T-helper 9 cell (primary cell): Measurements from ENCODE around the gene SOS2.
A peak's percentile ranks its signal among the peaks of the same experiment; 100 is the strongest.
"Not testable (repeated sequence)": the region's sequence is repeated elsewhere in the genome, so short reads cannot be mapped to it uniquely, and the experiment has no call there.

ENCODE experiments used
- DNase-seq: peaks from one replicate; pipeline ENCODE4 v3.0.0-alpha.2; 2020

SOS2 gene

DNA sequence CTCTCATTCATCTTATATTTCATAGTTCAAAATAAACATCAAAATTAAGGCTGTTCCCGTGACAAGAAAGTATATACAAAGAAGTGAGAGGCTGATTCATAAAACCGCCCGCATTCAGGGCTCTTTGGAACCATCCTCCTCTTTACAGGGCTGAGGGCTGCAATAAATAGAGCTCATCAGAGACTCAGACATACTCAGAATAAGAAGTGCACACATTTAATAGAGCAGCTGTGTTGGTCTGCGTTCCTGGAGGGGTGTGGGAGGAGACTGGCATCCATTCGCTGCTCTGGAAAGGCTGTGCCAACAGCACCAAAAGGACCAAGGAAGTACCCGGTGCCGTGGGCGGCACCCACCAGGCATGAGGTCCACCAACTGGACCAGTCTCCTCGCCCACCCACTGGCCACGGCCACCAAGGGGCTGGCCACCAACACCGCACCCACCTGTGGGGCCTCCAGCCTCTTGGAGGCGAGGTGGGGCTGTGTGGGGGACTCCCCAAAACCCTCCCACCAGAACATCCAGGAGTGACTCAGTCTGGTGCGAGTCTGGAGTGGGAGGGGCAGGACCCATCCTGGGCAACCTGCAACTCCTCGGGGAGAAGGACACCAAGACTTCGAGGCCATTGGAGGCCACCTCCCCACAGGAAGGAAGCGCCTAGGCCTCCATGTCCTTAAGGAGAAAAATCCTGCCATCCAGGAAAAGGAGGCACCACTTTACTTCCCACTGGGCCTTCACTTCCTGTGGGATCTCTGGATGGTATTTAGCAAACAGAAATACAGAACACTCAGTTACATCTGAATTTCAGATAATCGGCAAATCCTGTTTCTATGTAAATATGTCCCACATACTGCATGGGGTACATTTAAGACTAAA is 147.7 kb downstream of the SOS2 start:
- DNase-seq = peak; percentile 43

- DNase-seq = peak; percentile 68
Measured at GRCh38 chr14:50082784-50083466, 148.5 kb downstream of the SOS2 start.

- DNase-seq = peak; percentile 53
Measured at GRCh38 chr14:50082308-50082742, 149.1 kb downstream of the SOS2 start.

GRCh38 chr14:50079103-50079502 is 152.3 kb downstream of the SOS2 start:
- DNase-seq = not testable (repeated sequence)

- not testable (repeated sequence) for DNase-seq
Measured at GRCh38 chr14:50073663-50074062, 157.7 kb downstream of the SOS2 start.

GRCh38 chr14:50072395-50072794 is 159.0 kb downstream of the SOS2 start:
- no peak for DNase-seq

DNA sequence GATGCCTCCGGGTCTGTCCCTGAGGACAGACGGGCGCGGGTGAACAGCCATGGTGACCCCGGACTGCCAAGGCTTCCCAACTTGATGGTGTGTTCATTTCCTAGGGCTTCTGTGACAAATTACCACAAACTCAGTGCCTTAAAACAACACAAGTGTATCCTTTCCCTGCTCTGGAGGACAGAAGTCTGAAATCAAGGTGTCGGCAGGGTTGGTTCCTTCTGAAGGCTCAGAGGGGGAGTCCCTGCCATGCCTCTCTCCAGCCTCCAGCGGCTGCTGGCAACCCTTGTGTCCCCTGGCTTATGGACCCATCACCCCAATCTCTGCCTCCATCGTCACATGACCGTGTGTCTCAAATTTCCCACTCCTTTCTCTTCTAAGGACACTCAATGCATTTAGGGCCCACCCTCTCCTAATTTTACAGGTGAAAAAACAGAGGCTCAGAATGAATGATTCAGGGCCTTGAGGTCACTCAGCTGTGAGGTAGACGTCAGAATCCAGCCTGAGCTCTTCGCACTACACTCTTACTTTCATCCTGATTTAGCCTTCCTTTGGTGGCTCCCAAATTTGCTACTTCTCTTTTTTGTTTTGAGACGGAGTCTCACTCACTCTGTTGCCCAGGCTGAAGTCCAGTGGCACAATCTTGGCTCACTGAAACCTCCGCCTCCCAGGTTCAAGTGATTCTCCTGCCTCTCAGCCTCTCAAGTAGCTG is 160.4 kb downstream of the SOS2 start:
- DNase-seq = no peak

- DNase-seq = no peak
Measured at GRCh38 chr14:50070230-50070629, 161.1 kb downstream of the SOS2 start.

- DNase-seq = no peak
Measured at GRCh38 chr14:50069325-50069724, 162.1 kb downstream of the SOS2 start.

DNA sequence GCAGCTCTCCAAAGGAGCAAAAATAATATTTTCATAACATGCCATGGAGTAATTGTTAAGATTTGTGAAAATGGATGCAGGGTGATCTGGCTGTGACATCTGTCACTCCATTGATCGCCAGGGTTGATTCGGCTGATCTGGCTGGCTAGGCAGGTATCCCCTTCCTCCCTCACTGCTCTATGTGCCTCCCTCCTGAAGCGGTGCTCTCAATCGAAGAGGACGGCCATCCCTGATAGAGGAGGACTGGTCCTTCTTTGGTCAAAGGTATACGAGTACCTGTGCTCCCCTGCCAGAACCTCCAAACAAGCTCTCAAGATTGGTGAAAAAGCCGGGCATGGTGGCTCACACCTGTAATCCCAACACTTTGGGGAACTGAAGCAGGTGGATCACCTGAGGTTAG is 162.9 kb downstream of the SOS2 start:
- no peak for DNase-seq

DNA sequence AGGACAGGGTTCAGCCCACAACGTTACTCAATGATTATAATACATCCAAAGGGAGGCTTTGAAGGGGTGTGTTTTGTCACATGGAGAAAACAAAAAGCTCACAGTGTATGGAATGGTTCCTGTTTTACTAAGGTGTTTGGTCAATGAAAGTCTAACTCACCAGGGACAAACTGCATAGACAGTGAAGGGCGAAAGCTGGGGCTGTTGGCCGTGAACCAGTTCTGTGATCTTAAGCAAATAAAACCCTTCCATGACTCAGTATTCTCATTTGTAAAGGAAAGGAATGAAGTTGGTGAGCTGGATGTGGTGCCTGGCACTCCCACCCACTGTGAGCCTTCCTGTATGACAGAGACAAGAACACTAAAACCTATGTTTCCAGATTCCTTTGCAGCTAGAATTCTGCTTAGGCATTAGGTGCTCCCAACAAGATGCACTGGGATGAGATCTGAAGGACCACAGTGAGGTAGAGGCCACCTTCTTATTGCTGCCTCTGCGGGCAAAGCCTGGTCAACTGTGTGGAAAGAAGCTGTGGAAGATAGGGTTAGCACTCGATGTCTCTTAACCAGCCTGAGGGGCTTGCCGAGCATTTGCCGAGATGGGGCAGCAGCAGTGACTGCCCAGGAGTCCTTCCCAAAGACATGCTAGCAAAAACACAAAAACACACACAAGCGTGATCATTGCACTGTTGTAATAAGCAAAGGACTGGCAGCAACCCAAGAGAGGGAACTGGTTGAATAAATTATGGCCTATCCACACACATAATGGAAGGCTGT is 163.5 kb downstream of the SOS2 start:
- no peak for DNase-seq
